DOHH2 (cell line): ENCODE measurements around the gene FOXO6.

Source experiments
- H3F3A ChIP-seq: fragments of 200-600 bp; sonication (generic), shearing (Covaris generic); 2 replicates; pipeline ENCODE4 v1.6.0; 2016; ENCODE audit warnings: antibody characterized with exemption, mild to moderate bottlenecking; ENCODE audit not compliant: control insufficient read depth, insufficient read depth
- H3K27ac ChIP-seq: fragments of 200-600 bp; sonication (generic); 2 replicates; pipeline ENCODE4 v1.5.1; 2014; ENCODE audit warnings: low read depth, mild to moderate bottlenecking, low read length, moderate library complexity
- H3K27me3 ChIP-seq: fragments of 200-600 bp; sonication (generic); 2 replicates; pipeline ENCODE4 v1.6.1; 2014; ENCODE audit warnings: mild to moderate bottlenecking, low read length, mixed read lengths; ENCODE audit not compliant: control insufficient read depth
- H3K36me3 ChIP-seq: fragments of 200-600 bp; sonication (generic); 2 replicates; pipeline ENCODE4 v1.6.1; 2014; ENCODE audit warnings: mild to moderate bottlenecking, low read length, moderate library complexity, mixed read lengths; ENCODE audit not compliant: control insufficient read depth
- H3K4me1 ChIP-seq: fragments of 200-600 bp; sonication (generic); 2 replicates; pipeline ENCODE4 v1.6.1; 2014; ENCODE audit warnings: mild to moderate bottlenecking, low read length, mixed read lengths; ENCODE audit not compliant: control insufficient read depth
- H3K4me2 ChIP-seq: fragments of 200-600 bp; sonication (generic); 2 replicates; pipeline ENCODE4 v1.6.0; 2014; ENCODE audit warnings: mild to moderate bottlenecking, low read length, moderate library complexity
- H3K4me3 ChIP-seq: fragments of 200-600 bp; sonication (generic); 2 replicates; pipeline ENCODE4 v1.5.1; 2014; ENCODE audit warnings: mild to moderate bottlenecking, low read length, mixed read lengths
- H3K79me2 ChIP-seq: fragments of 200-600 bp; sonication (generic); 2 replicates; pipeline ENCODE4 v1.6.1; 2014; ENCODE audit warnings: mild to moderate bottlenecking, low read length, mixed read lengths; ENCODE audit not compliant: control insufficient read depth
- H3K9me2 ChIP-seq: fragments of 200-600 bp; sonication (generic); replicated peaks from 2 replicates; pipeline ENCODE4 v1.6.1; 2014; ENCODE audit warnings: mild to moderate bottlenecking, low read length, mixed read lengths; ENCODE audit not compliant: control insufficient read depth
- H3K9me3 ChIP-seq: fragments of 200-600 bp; sonication (generic); 2 replicates; pipeline ENCODE4 v1.6.1; 2014; ENCODE audit warnings: antibody characterized with exemption, low read length, mixed read lengths; ENCODE audit not compliant: control insufficient read depth, insufficient read depth
- H4K20me1 ChIP-seq: fragments of 200-600 bp; sonication (generic); 2 replicates; pipeline ENCODE4 v1.6.0; 2014; ENCODE audit warnings: low read depth, mild to moderate bottlenecking, antibody characterized with exemption, low read length, moderate library complexity; ENCODE audit not compliant: control insufficient read depth, insufficient read depth
- EZH2phosphoT487 ChIP-seq: fragments of 200-600 bp; sonication (generic); IDR thresholded peaks from 2 replicates; pipeline ENCODE4 v1.6.1; 2017; ENCODE audit warnings: borderline replicate concordance, mild to moderate bottlenecking, antibody characterized with exemption, low read length, moderate library complexity, mixed read lengths
- TF ChIP-seq, protein P1 (sequence below): fragments of 200-600 bp; sonication (generic); IDR thresholded peaks from one replicate; pipeline ENCODE4 v1.5.1; 2014; ENCODE audit warnings: antibody characterized with exemption, mild to moderate bottlenecking, low read depth, low read length; ENCODE audit not compliant: poor library complexity, severe bottlenecking

FOXO6 gene

DNA sequence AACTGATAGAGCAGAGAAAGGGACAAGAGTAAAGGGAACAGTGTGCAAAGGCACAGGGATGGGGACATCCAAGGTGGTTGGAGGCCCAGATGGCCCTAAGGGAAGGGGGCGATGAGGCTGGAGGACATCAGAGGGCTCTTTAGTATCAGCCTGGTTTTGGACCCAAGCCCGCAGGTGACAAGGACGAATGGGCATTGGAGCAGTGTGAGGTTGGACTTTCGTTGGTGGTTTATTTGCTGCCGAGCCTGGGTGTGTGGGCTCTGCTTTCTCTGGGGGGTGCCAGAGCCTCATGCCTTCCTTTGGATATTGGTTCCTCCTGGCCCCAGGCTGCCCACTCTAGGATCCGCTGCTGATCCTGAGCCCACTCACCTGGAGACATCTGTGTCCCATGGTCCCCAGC is 12.1 kb downstream of the FOXO6 start:
- Histone ChIP-seq H3K4me1 (peaks cover 17% of the 10 kb centered on the region), H4K20me1 (no peaks in the 10 kb centered on the region), H3K79me2 (no peaks in the 10 kb centered on the region), H3K9me3 (no peaks in the 10 kb centered on the region), H3K4me3 (no peak overlapping the region), H3K4me2 (no peak overlapping the region), H3F3A (no peaks in the 10 kb centered on the region), H3K36me3 (no peaks in the 10 kb centered on the region), H3K27me3 (no peaks in the 10 kb centered on the region), H3K9me2 (no peaks in the 10 kb centered on the region), H3K27ac (no peak overlapping the region)
- TF ChIP-seq EZH2phosphoT487: no peak
- TF ChIP-seq, protein P1, sequence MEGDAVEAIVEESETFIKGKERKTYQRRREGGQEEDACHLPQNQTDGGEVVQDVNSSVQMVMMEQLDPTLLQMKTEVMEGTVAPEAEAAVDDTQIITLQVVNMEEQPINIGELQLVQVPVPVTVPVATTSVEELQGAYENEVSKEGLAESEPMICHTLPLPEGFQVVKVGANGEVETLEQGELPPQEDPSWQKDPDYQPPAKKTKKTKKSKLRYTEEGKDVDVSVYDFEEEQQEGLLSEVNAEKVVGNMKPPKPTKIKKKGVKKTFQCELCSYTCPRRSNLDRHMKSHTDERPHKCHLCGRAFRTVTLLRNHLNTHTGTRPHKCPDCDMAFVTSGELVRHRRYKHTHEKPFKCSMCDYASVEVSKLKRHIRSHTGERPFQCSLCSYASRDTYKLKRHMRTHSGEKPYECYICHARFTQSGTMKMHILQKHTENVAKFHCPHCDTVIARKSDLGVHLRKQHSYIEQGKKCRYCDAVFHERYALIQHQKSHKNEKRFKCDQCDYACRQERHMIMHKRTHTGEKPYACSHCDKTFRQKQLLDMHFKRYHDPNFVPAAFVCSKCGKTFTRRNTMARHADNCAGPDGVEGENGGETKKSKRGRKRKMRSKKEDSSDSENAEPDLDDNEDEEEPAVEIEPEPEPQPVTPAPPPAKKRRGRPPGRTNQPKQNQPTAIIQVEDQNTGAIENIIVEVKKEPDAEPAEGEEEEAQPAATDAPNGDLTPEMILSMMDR: no peak

DNA sequence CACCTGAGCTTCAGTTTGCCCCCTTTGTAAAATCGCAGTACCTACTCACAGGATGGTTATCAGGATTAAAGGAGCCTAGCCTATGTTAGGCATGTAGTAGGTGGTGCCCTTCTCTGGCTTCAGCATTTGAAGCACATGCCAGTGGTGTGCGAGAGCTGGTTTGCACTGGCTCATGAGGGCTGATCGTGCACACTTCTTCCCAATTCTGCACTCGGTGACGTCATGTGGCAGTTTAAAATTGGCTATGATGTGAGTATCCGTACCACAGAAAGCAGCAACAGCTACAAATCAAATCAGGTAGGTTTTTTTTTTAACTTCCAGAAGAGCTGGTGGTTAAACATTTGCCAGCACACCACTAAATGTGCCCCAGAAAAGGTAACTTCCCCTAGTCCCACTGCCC is 13.5 kb downstream of the FOXO6 start:
- TF ChIP-seq, protein P1: no peak
- no peak for TF ChIP-seq EZH2phosphoT487
- Histone ChIP-seq H3K36me3 (no peaks in the 10 kb centered on the region), H4K20me1 (no peaks in the 10 kb centered on the region), H3K27ac (no peak overlapping the region), H3K4me3 (no peak overlapping the region), H3K4me1 (peaks cover 27% of the 10 kb centered on the region), H3K4me2 (no peak overlapping the region), H3K79me2 (no peaks in the 10 kb centered on the region), H3F3A (no peaks in the 10 kb centered on the region), H3K9me2 (no peaks in the 10 kb centered on the region), H3K27me3 (no peaks in the 10 kb centered on the region), H3K9me3 (no peaks in the 10 kb centered on the region)

DNA sequence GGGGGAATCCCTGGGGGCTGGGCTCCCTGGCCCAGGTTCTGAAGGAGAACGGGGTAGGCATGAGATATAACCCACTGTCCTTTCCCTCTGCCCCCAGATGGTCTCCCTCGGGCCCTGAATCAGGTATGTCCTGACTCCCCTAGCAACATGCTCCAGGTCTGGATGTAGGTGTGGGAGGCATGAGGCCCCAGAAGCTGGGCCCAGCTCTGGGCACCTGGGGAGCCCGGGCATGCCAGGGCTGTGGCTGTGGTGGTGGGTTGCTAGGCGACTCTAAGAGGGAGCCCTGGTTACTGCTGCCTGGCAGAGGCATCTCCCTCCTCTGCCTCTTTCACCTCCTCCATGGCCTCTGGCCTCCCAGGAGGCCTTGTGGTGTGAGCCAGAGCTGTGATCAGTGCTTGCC is 16.2 kb downstream of the FOXO6 start:
- Histone ChIP-seq H3K79me2 (no peaks in the 10 kb centered on the region), H3K27ac (no peak overlapping the region), H3K4me3 (no peak overlapping the region), H3K27me3 (peaks cover 15% of the 10 kb centered on the region; the same call in 1 of the 2 replicates), H3K9me2 (no peaks in the 10 kb centered on the region), H4K20me1 (no peaks in the 10 kb centered on the region), H3K36me3 (no peaks in the 10 kb centered on the region), H3K4me2 (no peak overlapping the region), H3K4me1 (peaks cover 31% of the 10 kb centered on the region), H3K9me3 (no peaks in the 10 kb centered on the region), H3F3A (no peaks in the 10 kb centered on the region)
- TF ChIP-seq, protein P1: no peak
- TF ChIP-seq EZH2phosphoT487: no peak

DNA sequence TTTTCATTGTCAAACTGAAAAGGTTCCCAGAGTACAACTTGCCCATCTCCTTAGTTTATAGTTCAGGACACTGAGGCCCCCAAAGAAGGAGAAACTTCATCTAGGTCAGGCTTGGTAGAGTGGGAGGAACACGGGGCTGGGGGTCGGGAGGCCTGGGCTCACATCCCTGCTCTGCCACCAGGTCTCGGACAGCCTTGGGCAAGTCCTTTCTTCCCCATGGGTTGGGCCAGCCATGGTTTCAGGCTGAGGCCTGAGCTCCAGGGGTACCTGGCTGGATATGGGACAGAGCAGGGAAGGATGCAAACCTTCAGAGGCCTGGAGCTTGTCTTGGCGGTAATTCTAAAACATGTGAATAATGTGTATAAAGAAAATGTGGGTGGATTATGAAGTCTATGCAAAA is 17.0 kb downstream of the FOXO6 start:
- H3K4me3 ChIP-seq: no peak overlapping the region
- H4K20me1 ChIP-seq: no peaks in the 10 kb centered on the region
- H3K27me3 ChIP-seq: peaks cover 23% of the 10 kb centered on the region
- H3K27ac ChIP-seq: no peak overlapping the region
- no peaks in the 10 kb centered on the region for H3K36me3 ChIP-seq
- TF ChIP-seq EZH2phosphoT487: no peak
- TF ChIP-seq, protein P1: no peak
- H3K9me2 ChIP-seq: no peaks in the 10 kb centered on the region
- H3K4me2 ChIP-seq: no peak overlapping the region
- H3F3A ChIP-seq: no peaks in the 10 kb centered on the region
- no peaks in the 10 kb centered on the region for H3K9me3 ChIP-seq
- peaks cover 29% of the 10 kb centered on the region for H3K4me1 ChIP-seq
- H3K79me2 ChIP-seq: no peaks in the 10 kb centered on the region
